ENCODE measurements around the gene NUDT8. TPM values are rescaled to one million over a fixed set of nuclear protein-coding genes. Genes with fewer than 3 reads are reported as not detected.

The NUDT8 gene
- total and polyA plus RNA-seq, 12 donors: 1.9 to 40.6 (median 7.6) TPM

DNA sequence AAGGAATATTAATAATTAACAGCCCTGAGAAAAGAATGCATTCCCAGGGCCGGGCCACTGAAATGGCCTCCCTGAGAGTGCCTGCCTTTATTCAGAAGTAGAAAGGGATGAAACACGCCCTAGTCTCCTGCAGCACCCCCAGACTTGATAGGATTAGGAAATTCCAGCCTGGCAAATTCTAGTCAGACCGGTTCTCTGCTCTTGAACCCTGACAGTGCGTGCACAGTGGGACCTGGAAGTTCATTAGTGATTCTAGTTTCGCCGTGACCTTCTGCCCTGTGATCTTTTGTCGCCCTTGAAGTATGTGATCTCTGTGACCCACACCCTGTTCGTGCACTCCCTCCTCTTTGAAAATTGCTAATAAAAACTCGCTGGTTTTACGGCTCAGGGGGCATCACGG, 48.3 kb downstream of the NUDT8 start:
- 59 to 66% (median 61%) methylated on average over 11 of the region's 11 CpGs for WGBS, 4 donors
- Histone ChIP-seq H3K27ac (no peak overlapping the region), H3K9me3 (replicated peaks in 1 of 3) (no peaks in the 10 kb centered on the region), H3K27me3 (peaks cover 6% of the 10 kb centered on the region), H3K36me3 (replicated peaks in 1 of 2) (peaks cover 0 to 8% of the 10 kb centered on the region in 2 donors), H3K4me1 (replicated peaks in 1 of 2) (peaks cover 4 to 10% of the 10 kb centered on the region in 2 donors), H3K4me3 (no peak overlapping the region)
- intact Hi-C loops (cut with DNase I): no loop called here
- no peak for DNase-seq
- TF ChIP-seq POLR2A (IDR thresholded peaks at IDR 0.05): no peak
- TF ChIP-seq CTCF (IDR thresholded peaks at IDR 0.05): no peak

GRCh38 chr11:67577951-67578350, 51.8 kb downstream of the NUDT8 start:
- TF ChIP-seq CTCF (IDR thresholded peaks at IDR 0.05) (no peak), POLR2A (IDR thresholded peaks at IDR 0.05) (no peak)
- H3K36me3 ChIP-seq (replicated peaks in 1 of 2): no peaks in the 10 kb centered on the region
- 74 to 90% (median 78%) methylated on average over 2 to 6 of the region's 6 CpGs for WGBS, 4 donors
- no peak for DNase-seq
- intact Hi-C loops (cut with DNase I): no loop called here
- no peaks in the 10 kb centered on the region for H3K9me3 ChIP-seq (replicated peaks in 1 of 3)
- H3K27ac ChIP-seq: no peak overlapping the region
- peaks cover 6% of the 10 kb centered on the region for H3K27me3 ChIP-seq
- no peaks in the 10 kb centered on the region for H3K4me1 ChIP-seq (replicated peaks in 1 of 2)
- no peak overlapping the region for H3K4me3 ChIP-seq

Small RNA genes lying within 50 kb of the gene (small RNA-seq; reads per million reads assigned to genes)
- gene AP003385.3: 0 reads per million in 2 donors

Other genes with a start within 250 kb of the NUDT8 start
- 10 to 100 TPM in 7 of 9 donors, 1 to 10 TPM in 2; 7.6 to 29.0 (median 13.1) TPM for gene RAD9A, start 238.0 kb downstream of the NUDT8 start, total RNA-seq
- gene RAD9A, start 238.0 kb downstream of the NUDT8 start, polyA plus RNA-seq: 10 to 100 TPM in 2 of 3 donors, 1 to 10 TPM in 1; 5.4 to 57.7 (median 36.2) TPM
- gene PPP1CA, start 228.1 kb downstream of the NUDT8 start, total RNA-seq: 100 to 1,000 TPM; 126 to 289 (median 168) TPM
- 100 to 1,000 TPM; 105 to 140 (median 116) TPM for gene PPP1CA, start 228.1 kb downstream of the NUDT8 start, polyA plus RNA-seq
- 1 to 10 TPM in 6 of 9 donors, under 1 TPM in 2, not detected in 1; 0.28 to 9.1 (median 3.6) TPM for gene TBC1D10C, start 225.9 kb downstream of the NUDT8 start, total RNA-seq
- gene TBC1D10C, start 225.9 kb downstream of the NUDT8 start, polyA plus RNA-seq: 10 to 100 TPM in 1 of 3 donors, 1 to 10 TPM in 1, under 1 TPM in 1; 0.35 to 16.5 (median 4.6) TPM
- gene CARNS1, start 214.3 kb downstream of the NUDT8 start, total RNA-seq: under 1 TPM in 8 of 9 donors, not detected in 1; 0.10 to 0.80 (median 0.30) TPM
- gene CARNS1, start 214.3 kb downstream of the NUDT8 start, polyA plus RNA-seq: under 1 TPM; 0.37 to 0.56 (median 0.51) TPM
- gene RPS6KB2, start 201.4 kb downstream of the NUDT8 start, total RNA-seq: 10 to 100 TPM; 37.4 to 96.6 (median 47.0) TPM
- 100 to 1,000 TPM in 1 of 3 donors, 10 to 100 TPM in 2; 36.6 to 111 (median 78.6) TPM for gene RPS6KB2, start 201.4 kb downstream of the NUDT8 start, polyA plus RNA-seq
- 1 to 10 TPM; 1.2 to 7.5 (median 3.9) TPM for gene PTPRCAP, start 192.3 kb downstream of the NUDT8 start, total RNA-seq
- 10 to 100 TPM in 1 of 3 donors, 1 to 10 TPM in 1, under 1 TPM in 1; 0.57 to 13.4 (median 8.0) TPM for gene PTPRCAP, start 192.3 kb downstream of the NUDT8 start, polyA plus RNA-seq
- 100 to 1,000 TPM in 5 of 9 donors, 10 to 100 TPM in 4; 65.1 to 142 (median 102) TPM for gene CORO1B, start 186.5 kb downstream of the NUDT8 start, total RNA-seq
- 100 to 1,000 TPM in 2 of 3 donors, 10 to 100 TPM in 1; 28.9 to 159 (median 141) TPM for gene CORO1B, start 186.5 kb downstream of the NUDT8 start, polyA plus RNA-seq
- gene GPR152, start 177.2 kb downstream of the NUDT8 start, total RNA-seq: under 1 TPM in 1 of 9 donors, not detected in 8; 0.18 TPM
- not detected for gene GPR152, start 177.2 kb downstream of the NUDT8 start, polyA plus RNA-seq
- 1 to 10 TPM in 5 of 9 donors, under 1 TPM in 3, not detected in 1; 0.28 to 3.8 (median 1.5) TPM for gene CABP4, start 174.6 kb downstream of the NUDT8 start, total RNA-seq
- gene CABP4, start 174.6 kb downstream of the NUDT8 start, polyA plus RNA-seq: 1 to 10 TPM in 2 of 3 donors, under 1 TPM in 1; 0.31 to 2.1 (median 1.1) TPM
- gene TMEM134, start 160.7 kb downstream of the NUDT8 start, total RNA-seq: 100 to 1,000 TPM in 3 of 9 donors, 10 to 100 TPM in 6; 32.3 to 257 (median 96.8) TPM
- gene TMEM134, start 160.7 kb downstream of the NUDT8 start, polyA plus RNA-seq: 100 to 1,000 TPM in 2 of 3 donors, 10 to 100 TPM in 1; 15.5 to 103 (median 102) TPM
- 100 to 1,000 TPM in 2 of 9 donors, 10 to 100 TPM in 7; 62.0 to 114 (median 74.1) TPM for gene AIP, start 146.9 kb downstream of the NUDT8 start, total RNA-seq
- gene AIP, start 146.9 kb downstream of the NUDT8 start, polyA plus RNA-seq: 100 to 1,000 TPM in 2 of 3 donors, 10 to 100 TPM in 1; 35.3 to 152 (median 119) TPM
- gene PITPNM1, start 124.6 kb downstream of the NUDT8 start, total RNA-seq: 100 to 1,000 TPM in 1 of 9 donors, 10 to 100 TPM in 8; 16.4 to 146 (median 45.1) TPM
- 10 to 100 TPM; 42.6 to 70.9 (median 62.1) TPM for gene PITPNM1, start 124.6 kb downstream of the NUDT8 start, polyA plus RNA-seq
- gene CDK2AP2, start 121.8 kb downstream of the NUDT8 start, total RNA-seq: 100 to 1,000 TPM in 1 of 9 donors, 10 to 100 TPM in 8; 34.0 to 218 (median 50.4) TPM
- 100 to 1,000 TPM in 1 of 3 donors, 10 to 100 TPM in 2; 55.4 to 110 (median 85.6) TPM for gene CDK2AP2, start 121.8 kb downstream of the NUDT8 start, polyA plus RNA-seq
- not detected for gene CABP2, start 106.5 kb downstream of the NUDT8 start, total RNA-seq
- gene CABP2, start 106.5 kb downstream of the NUDT8 start, polyA plus RNA-seq: not detected
- gene GSTP1, start 46.1 kb downstream of the NUDT8 start, total RNA-seq: 1,000 to 10,000 TPM in 1 of 9 donors, 100 to 1,000 TPM in 8; 332 to 1,325 (median 444) TPM
- 100 to 1,000 TPM; 267 to 762 (median 466) TPM for gene GSTP1, start 46.1 kb downstream of the NUDT8 start, polyA plus RNA-seq
- gene NDUFV1, start 23.0 kb downstream of the NUDT8 start, total RNA-seq: 100 to 1,000 TPM; 176 to 439 (median 297) TPM
- gene NDUFV1, start 23.0 kb downstream of the NUDT8 start, polyA plus RNA-seq: 100 to 1,000 TPM in 2 of 3 donors, 10 to 100 TPM in 1; 84.2 to 231 (median 227) TPM
- not detected for gene TBX10, start 9.8 kb upstream of the NUDT8 start, total RNA-seq
- gene TBX10, start 9.8 kb upstream of the NUDT8 start, polyA plus RNA-seq: not detected
- under 1 TPM in 1 of 9 donors, not detected in 8; 0.06 TPM for gene ACY3, start 20.8 kb upstream of the NUDT8 start, total RNA-seq
- gene ACY3, start 20.8 kb upstream of the NUDT8 start, polyA plus RNA-seq: under 1 TPM in 1 of 3 donors, not detected in 2; 0.32 TPM
- not detected for gene ALDH3B2, start 44.7 kb upstream of the NUDT8 start, total RNA-seq
- gene ALDH3B2, start 44.7 kb upstream of the NUDT8 start, polyA plus RNA-seq: under 1 TPM in 1 of 3 donors, not detected in 2; 0.10 TPM

Measured in adrenal gland (tissue), 12 donors.